GM19395 (cell line): Measurements from ENCODE around the gene CRADD.
"Not testable (repeated sequence)": the region's sequence is repeated elsewhere in the genome, so short reads cannot be mapped to it uniquely, and the experiment has no call there.

Experiments
- ATAC-seq: cut with Tn5 transposase; IDR thresholded peaks from one replicate; pipeline ENCODE4 v1.9.1; 2021; ENCODE audit warnings: mild to moderate bottlenecking, moderate library complexity; ENCODE audit not compliant: unreplicated experiment

CRADD gene

DNA sequence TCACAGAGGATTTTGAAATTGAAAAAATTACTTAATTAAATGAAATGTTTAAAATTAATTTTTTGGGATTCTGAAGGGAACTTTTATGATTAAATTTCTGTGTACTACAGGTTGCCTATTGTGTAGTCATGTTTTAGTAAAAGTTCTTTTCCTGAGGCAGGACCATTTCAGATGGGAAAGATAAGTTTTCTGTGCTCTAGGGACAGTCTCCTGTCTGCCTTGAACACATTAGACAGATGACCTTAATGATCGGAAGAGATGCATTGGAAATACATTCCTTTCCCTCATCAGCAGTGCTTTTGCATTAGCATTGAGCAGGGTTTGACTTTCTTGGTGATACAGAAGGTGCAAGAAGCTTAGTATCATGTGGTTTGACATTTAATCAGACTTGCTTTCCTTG lies 28.1 kb downstream of the CRADD start:
- ATAC-seq: no peak

DNA sequence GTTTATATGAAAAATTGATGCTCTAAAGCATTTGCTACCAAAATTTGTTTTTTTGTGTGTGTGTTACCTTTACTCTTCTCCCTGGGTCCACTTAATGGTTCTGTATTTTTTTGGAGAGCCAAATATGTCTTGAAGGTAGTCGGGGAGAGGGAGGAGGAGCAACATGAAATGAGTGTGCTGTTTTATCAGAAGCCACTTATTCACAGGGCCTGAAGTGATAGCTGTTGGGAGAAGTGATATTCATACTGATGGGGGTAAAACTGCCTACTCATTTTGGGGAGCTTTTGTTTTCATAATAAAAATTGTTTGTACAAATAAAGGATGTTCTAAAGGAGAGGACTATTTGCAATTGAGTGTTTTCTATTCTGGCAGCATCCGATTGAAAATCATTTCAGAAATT lies 29.2 kb downstream of the CRADD start:
- ATAC-seq: no peak

DNA sequence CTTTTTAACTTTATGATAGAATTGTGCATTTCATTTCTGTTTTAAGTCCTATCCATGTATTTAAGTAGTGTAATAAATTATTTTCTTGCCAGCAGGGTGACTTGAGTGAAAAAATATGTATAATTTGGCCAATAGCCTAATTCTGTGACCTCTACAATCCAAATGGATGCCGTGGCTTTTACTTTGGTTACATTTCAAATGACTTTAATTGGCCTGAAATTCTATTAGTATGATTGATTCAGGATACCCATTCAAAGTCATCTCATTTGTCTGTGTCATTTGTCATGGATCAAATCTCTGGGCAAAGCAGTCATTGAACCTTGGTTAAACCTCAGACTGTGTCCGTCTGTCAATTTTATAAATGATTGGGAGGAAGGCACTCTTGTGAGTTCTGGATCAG lies 29.6 kb downstream of the CRADD start:
- ATAC-seq: no peak

DNA sequence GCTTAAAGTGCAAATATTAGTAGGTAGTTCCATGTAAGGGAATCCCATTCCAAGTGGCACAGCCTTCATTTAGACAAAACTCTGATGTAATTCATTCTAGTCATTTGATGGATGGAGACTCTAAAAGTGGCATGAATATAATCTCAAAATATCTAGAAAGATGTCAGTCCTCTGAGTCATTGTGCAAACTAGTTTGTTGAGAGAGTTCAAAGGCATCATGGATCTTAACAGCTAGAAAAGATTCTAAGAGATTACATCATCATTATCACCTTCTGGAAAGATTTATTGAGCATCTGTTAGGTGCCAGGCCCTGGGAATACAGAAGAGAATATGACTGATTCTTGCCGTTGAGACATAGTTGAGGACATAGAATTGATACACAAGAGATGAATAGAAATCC lies 30.7 kb downstream of the CRADD start:
- no peak for ATAC-seq

DNA sequence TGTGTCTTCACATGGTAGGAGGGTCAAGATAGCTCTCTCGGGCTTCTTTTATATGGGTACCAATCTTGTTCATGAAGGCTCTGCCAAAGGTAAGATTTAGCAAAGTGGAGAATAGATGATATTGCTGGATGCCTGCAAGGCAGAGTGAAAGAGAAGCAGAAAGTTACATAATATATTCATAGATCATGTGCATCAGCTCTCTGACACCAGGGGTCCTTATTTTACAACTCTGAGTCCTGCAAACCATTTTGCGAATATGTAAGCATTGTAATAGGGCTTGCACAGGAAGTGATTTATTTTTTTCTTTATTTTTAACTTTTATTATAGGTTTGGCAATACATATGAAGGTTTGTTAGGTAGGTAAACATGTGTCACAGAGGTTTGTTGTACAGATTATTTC lies 31.8 kb downstream of the CRADD start:
- ATAC-seq: no peak

DNA sequence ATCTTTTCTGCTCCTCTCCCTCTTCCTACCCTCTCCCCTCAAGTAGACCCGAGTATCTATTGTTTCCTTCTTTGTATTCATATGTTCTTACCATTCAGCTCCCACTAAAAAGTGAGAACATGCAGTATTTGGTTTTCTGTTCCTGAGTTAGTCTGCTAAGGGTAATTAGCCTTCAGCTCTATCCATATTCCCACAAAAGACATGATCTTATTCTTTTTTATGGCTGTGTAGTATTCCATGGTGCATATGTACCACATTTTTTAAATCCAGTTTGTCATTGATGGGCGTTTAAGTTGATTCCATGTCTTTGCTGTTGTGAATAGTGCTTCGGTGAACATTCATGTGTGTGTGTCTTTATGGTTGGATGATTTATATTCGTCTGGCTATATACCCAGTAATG lies 32.2 kb downstream of the CRADD start:
- no peak for ATAC-seq

DNA sequence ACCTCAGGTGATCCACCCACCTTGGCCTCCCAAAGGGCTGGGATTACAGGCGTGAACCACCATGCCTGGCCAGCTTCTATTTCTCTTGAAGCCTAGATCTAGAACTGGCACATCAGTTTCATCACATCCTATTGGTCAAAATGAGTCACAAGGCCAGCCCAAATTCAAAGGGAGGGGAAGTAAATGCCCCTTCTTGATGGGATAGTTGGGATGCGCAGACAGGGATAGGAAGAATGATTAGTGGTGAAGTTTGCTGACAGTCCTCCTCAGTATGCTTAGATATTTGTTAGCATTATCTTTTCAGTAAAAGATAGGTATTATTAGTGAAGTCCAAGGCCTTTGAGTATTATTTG lies 33.4 kb downstream of the CRADD start:
- no peak for ATAC-seq

DNA sequence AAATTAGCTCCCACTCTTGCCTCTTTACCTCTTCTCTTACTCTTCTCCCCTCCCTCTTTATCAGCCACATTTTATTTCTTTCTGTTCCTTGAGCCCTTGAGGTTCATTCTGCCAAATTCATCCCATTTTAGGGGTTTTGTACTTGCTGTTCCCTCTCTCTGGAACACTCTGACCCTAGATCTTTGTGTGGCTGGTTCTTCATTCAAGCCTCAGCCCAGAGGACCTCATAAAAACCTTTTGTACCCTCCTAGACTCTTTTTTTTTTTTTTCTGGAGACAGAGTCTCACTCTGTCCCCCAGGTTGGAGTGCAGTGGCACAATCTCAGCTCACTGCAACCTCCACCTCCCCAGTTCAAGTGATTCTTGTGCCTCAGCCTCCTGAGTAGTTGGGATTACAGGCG lies 34.3 kb downstream of the CRADD start:
- ATAC-seq: not testable (repeated sequence)

DNA sequence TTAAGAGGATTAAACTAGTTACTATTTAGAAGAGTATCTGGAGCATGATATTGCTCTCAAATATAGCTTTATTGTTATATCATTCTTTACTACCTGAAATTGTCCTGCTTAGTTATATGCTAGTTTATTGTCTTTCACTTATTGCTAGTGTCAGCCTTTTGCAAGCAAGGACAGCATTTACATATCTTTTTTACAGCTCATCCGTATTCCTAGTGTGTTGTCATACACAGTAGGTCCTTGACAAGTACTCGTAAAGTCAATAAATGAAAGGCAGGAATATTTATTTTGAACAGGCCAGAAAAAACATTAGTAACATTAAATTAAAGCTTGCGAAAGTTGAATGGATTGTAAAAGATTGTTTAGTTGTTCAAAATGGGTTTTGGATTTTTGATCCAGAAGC lies 35.0 kb downstream of the CRADD start:
- ATAC-seq: no peak

DNA sequence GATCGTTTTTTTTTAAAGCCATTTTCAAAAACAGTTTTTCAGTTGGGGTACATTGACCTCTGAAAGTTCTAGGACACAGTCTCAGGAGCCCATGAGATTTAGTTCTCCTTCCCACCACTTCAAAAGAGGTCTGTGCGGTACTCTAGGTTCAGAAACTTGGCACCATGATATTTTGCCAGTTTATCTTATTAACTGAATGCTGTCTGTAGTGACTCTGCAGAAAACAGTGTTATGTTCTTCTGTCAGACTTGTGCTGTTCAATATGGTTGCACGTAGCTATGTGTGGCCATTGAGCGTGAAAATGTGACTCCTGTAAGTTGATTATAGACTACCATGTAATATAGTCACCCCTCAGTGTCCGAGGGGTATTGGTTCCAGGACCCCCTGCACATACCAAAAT lies 35.9 kb downstream of the CRADD start:
- ATAC-seq: no peak

DNA sequence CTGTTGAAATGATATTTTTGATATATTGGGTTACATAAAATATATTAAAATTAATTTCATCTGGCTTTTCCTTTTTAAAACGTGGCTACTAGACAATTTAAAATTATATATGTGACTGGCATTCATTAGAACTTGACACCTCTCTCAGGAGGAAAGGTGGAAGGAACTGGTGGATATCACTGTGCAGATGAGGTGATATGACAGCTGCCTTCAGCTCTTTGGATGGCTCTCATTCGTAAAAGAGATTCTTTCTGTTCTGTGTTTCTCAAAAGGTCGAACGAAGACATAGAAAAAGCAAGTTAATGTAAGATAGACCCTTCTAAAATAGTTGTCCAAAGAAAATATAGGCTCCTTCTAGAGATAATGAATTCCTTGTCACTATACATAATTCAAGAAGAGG lies 36.6 kb downstream of the CRADD start:
- no peak for ATAC-seq

DNA sequence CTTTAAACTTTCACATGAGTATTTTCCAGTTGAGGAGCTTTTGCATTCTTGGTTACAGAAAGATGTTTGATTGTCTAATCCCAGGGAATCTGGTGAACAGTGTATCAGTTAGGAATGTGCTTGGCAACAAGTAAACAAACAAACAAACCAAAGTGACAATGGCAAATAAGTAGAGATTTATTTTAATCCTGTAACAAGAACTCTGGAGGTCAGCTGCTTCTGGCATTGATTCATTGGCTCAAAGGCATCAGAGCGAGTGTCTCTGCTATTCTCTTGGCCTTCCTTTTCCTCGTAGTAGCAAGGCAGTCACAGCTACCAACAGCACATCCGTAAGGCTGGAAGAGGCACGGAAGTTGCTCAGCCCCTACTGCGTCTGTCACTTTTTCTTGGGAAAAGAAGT lies 37.2 kb downstream of the CRADD start:
- no peak for ATAC-seq

DNA sequence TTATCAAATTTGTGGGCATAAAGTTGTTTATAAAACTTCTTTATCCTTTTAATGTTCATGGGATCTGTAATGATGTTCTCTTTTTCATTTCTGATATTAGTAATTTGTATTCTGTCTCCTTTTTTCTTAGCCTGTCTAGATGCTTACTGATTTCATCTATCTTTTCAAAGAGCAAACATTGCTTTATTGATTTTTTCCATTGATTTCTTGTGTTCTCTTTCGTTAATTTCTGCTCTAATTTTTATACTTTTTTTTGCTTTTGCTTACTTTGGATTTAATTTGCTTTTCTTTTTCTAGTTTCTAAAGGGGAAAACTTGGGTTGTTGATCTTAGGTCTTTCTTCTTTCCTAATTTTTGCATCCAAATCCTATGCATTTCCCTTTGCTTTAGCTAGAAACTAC lies 42.5 kb downstream of the CRADD start:
- no peak for ATAC-seq

DNA sequence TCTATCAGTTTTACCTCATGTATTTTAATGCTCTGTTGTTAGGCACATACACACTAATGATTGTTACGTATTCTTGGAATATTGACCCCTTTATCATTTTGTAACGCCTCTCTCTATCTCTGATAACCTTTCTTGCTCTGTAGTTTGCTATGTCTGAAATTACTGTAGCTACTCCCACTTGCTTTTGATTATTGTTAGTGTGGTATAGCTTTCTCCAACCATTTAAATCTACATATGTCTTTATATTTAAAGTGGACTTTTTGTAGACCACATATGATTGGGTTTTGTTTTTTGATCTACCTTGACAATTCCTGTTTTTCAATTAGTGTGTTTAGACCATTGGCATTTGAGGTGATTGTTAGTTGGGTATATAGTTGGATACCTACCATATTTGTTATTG lies 43.4 kb downstream of the CRADD start:
- ATAC-seq: no peak

DNA sequence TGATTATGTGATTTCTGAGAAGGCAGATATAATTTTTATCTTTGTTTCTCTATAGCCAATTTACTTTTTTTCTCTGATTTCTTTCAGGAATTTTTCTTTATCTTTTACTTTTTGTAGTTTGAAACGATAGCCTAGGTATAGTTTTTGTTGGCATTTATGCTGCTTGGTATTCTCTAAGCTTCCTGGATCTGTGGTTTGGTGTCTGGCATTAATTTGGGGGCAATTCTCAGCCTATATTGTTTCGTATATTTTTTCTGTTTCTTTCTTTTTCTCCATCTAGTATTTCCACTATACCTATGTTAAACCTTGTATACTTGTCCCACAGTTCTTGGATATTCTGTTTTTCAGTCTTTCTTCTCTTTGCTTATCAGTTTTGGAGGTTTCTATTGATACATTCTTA lies 45.0 kb downstream of the CRADD start:
- no peak for ATAC-seq

DNA sequence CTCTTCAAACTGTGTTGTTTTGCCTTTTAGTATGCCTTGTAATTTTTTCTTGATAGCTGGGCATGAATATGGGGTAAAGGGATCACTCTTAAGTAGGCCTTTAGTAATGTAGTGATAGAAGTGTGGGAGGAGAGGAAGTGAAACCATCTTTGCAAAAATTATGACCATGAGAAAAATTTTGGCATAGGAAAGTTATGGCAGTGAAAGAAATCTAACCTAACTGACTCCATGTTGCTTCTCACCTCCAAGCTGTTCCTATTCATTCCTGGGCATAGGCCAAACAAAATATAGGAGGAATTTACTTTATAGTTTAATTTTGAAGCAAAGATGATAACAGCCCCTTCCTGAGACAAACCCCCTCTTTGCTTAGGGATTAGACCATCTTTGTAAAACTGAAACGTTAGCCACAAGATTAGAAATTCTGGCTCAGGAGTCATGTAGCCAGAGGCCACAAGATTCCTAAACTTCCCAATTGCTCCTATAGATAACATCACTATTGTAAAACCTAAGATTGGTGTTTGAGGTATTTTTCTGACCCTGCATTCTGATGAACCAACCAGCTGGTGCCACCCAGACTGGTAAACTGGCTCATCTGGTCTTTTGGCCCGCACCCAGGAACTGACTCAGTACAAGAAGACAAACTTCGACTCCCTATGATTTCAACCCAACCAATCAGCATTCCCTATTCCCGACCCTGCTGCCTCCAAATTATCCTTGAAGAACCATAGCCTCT lies 45.8 kb downstream of the CRADD start:
- ATAC-seq: no peak

DNA sequence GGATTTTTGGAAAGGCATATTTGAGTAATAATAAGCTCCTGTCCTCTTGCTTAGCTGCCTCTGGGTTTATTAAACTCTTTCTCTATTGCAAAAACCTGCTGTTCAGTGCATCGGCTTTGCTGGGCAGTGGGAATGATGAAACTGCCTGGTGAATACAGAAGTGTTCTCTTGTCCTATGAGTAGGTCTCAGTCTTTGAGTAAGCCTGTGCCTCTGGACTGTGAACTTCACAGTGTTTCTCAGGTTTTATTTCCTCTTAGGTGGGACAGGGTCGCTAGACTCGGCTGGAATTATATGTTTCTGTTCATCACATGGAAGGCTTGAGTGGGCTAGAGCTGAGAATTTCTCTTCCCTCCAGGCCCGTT lies 46.4 kb downstream of the CRADD start:
- ATAC-seq: no peak

DNA sequence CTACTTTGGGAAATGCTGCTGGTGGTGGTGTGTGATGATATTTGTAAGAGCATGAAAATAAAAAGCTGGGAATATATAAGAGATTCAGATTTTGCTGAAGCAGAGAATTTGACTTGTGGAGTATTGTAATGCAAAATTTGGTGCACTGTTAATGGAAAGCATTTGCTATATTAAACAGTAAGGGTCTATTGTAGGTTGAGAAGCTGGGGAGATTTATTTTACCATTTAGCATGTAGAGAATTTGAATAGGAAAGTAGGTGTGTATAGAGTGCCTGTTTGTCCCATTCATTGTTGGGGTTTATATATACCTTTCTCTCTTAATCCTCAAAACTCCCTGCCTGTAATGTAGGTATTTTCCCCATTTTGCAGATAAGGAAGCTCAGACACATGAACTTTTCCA lies 48.4 kb downstream of the CRADD start:
- ATAC-seq: no peak

DNA sequence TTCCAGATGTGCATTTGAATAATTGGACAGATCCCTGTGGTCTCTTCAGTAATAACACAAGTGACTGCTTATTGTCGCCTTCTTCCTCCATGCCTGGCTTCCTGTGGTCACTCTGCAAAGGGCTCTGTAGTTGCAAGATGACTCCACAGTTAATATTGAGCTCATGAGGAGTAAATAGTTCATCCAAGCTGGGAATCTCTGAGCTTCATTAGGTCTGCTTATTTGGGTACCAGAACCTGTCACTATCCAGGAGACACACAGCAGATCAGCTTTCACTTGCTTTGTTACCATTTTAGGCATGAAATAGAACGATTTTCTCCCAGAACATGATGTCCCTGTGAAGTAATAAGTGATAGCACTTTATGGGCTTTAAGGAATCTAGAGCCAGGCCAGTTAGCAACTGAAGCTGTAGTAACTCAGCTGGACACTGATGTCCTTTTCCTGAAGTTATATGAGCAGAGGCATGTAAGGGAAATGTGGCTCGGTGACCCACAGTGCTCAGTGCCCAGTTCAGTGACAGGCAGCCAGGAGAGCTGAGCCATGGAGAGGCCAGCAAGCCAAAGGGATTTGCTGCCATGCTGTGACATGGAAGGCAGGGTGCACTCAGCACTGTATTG lies 50.1 kb downstream of the CRADD start:
- peak; percentile 71 for ATAC-seq

DNA sequence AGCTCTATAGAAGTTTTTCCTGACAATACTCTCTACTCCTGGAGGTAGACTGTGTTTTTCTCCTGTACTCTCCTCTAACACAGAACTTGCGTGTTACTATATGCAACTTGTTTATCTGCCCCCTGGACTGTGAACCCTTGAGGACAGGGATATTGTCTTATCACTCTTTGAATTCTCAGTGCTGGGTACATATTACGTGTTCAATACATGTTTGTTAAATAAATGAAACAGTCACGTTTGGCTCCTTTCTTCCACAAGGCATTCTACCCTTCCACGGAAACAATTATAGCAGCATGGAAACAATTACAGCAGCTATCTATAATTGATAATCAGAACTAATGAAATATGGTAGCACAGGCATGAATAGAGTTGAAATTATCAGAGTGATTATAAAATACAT lies 50.7 kb downstream of the CRADD start:
- no peak for ATAC-seq

DNA sequence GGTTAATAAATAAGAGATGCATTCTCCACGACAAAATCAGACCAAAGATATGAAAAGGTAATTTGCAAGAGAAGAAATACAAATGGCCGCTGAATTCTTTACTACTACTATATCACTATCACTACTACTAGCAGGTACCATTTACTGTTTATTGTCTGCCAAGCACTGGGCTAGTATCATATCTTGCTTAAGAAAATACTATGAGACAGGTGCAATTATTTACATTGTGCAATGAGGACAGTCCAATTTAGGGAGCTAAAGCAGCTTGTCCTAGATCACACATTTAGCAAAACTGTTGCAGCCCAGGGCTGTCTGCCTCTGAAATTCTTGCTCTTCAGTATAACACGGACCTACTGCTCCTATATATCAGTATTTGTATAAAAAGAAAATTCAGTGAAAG lies 52.8 kb downstream of the CRADD start:
- no peak for ATAC-seq

DNA sequence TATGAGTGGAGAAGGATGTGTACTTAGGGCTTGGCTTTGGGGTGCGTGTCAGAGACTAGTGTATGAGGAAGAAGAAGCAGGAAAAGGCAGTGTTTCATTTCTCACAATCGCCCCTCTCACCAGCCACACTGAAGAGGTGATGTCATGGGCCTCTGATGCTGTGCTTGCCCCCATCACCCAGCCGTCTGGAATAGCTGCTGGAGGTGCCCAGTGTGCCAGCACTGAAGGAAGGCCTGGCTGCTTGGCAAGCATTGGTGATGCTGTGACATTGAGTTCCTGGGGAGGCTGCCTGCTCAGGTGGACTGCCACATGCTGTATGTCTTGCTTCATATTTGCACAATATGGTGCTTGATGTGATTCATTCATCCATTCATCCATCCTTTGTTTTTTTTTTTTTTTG lies 56.2 kb downstream of the CRADD start:
- no peak for ATAC-seq

DNA sequence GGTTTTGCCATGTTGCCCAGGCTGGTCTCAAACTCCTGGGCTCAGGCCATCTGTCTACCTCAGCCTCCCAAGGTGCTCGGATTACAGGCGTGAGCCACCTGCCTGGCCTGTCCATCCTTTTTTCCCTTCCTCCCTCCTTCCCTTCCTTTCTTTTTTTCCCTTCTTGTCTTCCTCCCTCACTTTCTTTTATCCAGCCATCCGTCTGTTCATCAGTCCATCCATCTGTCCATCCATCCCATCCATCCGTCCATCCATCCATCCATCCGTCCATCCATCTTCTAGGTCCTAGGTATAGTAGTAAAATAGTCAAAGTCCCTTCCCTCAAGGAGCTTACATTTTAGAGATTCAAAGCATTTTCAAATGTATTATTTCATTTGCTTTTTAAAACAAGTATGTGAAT lies 56.8 kb downstream of the CRADD start:
- ATAC-seq: no peak
